Measurements from ENCODE around the gene PSMC1. TPM values are rescaled to one million over a fixed set of nuclear protein-coding genes. Genes with fewer than 3 reads are reported as not detected.

PSMC1 gene
- total and polyA plus RNA-seq, 4 donors, result 73.6 to 195 (median 110) TPM

- Histone ChIP-seq H3K27ac (ENCODE audit: low read depth in 1 of 2, low read length in 1 of 2) (no peak overlapping the region), H3K9me3 (ENCODE audit: control insufficient read depth in 4 of 4, insufficient read depth in 3 of 4, low read length in 3 of 4) (peaks cover 0 to 4% (median 0%) of the 10 kb centered on the region in 4 donors), H3K27me3 (ENCODE audit: control insufficient read depth in 3 of 3, insufficient read depth in 3 of 3, low read length in 2 of 3) (no peaks in the 10 kb centered on the region), H3K4me1 (ENCODE audit: control insufficient read depth in 5 of 5, insufficient read depth in 5 of 5, low read length in 5 of 5) (no peaks in the 10 kb centered on the region), H3K9ac (ENCODE audit: insufficient read depth in 1 of 2, low read length in 2 of 2) (no peak overlapping the region), H3K4me3 (no peak overlapping the region), H3K36me3 (ENCODE audit: control insufficient read depth in 4 of 4, insufficient read depth in 4 of 4, low read length in 4 of 4) (peaks cover 7 to 22% (median 10%) of the 10 kb centered on the region in 4 donors)
- ATAC-seq (ENCODE audit: insufficient read depth, low FRiP score) (no peak), DNase-seq (no peak)
- 90 to 94% methylated on average over 3 of the region's 3 CpGs for WGBS, 2 donors
- no peak for TF ChIP-seq CTCF (IDR thresholded peaks at IDR 0.05; ENCODE audit: control extremely low read depth, extremely low read depth)
Observed at GRCh38 chr14:90319173-90319572, 62.8 kb downstream of the PSMC1 start.

GRCh38 chr14:90319634-90320541 is 63.5 kb downstream of the PSMC1 start:
- TF ChIP-seq CTCF (IDR thresholded peaks at IDR 0.05; ENCODE audit: control extremely low read depth, extremely low read depth), result no peak
- DNase-seq, result no peak
- 95 to 96% methylated on average over 6 of the region's 6 CpGs for WGBS, 2 donors

GRCh38 chr14:90321891-90322290 is 65.5 kb downstream of the PSMC1 start:
- Histone ChIP-seq H3K27me3 (ENCODE audit: control insufficient read depth in 3 of 3, insufficient read depth in 3 of 3, low read length in 2 of 3) (no peaks in the 10 kb centered on the region), H3K4me3 (no peak overlapping the region), H3K4me1 (ENCODE audit: control insufficient read depth in 5 of 5, insufficient read depth in 5 of 5, low read length in 5 of 5) (peaks cover 0 to 5% (median 0%) of the 10 kb centered on the region in 5 donors), H3K9me3 (ENCODE audit: control insufficient read depth in 4 of 4, insufficient read depth in 3 of 4, low read length in 3 of 4) (peaks cover 0 to 4% (median 0%) of the 10 kb centered on the region in 4 donors), H3K27ac (ENCODE audit: low read depth in 1 of 2, low read length in 1 of 2) (no peak overlapping the region), H3K9ac (ENCODE audit: insufficient read depth in 1 of 2, low read length in 2 of 2) (no peak overlapping the region), H3K36me3 (ENCODE audit: control insufficient read depth in 4 of 4, insufficient read depth in 4 of 4, low read length in 4 of 4) (peaks cover 0 to 15% (median 2%) of the 10 kb centered on the region in 4 donors)
- no peak for TF ChIP-seq CTCF (IDR thresholded peaks at IDR 0.05; ENCODE audit: control extremely low read depth, extremely low read depth)
- no peak for ATAC-seq (ENCODE audit: insufficient read depth, low FRiP score)
- 65 to 79% methylated on average over 4 of the region's 4 CpGs for WGBS, 2 donors
- no peak for DNase-seq

More at GRCh38 chr14:90319634-90320541, 63.5 kb downstream of the PSMC1 start:
- Histone ChIP-seq H3K4me1 (ENCODE audit: control insufficient read depth in 5 of 5, insufficient read depth in 5 of 5, low read length in 5 of 5) (no peaks in the 10 kb centered on the region), H3K9me3 (ENCODE audit: control insufficient read depth in 4 of 4, insufficient read depth in 3 of 4, low read length in 3 of 4) (peaks cover 0 to 4% (median 0%) of the 10 kb centered on the region in 4 donors), H3K27me3 (ENCODE audit: control insufficient read depth in 3 of 3, insufficient read depth in 3 of 3, low read length in 2 of 3) (no peaks in the 10 kb centered on the region), H3K4me3 (no peak overlapping the region), H3K27ac (ENCODE audit: low read depth in 1 of 2, low read length in 1 of 2) (no peak overlapping the region), H3K9ac (ENCODE audit: insufficient read depth in 1 of 2, low read length in 2 of 2) (no peak overlapping the region), H3K36me3 (ENCODE audit: control insufficient read depth in 4 of 4, insufficient read depth in 4 of 4, low read length in 4 of 4) (peaks cover 7 to 22% (median 9%) of the 10 kb centered on the region in 4 donors)
- ATAC-seq (ENCODE audit: insufficient read depth, low FRiP score), result no peak

Other genes starting within 250 kb of the PSMC1 start
- 1 to 10 TPM in 1 of 2 donors, under 1 TPM in 1; 0.34 to 1.4 TPM for gene KCNK13, start 194.6 kb upstream of the PSMC1 start, total RNA-seq
- under 1 TPM; 0.39 to 0.76 TPM for gene KCNK13, start 194.6 kb upstream of the PSMC1 start, polyA plus RNA-seq
- 10 to 100 TPM; 18.9 to 21.0 TPM for gene NRDE2, start 75.4 kb downstream of the PSMC1 start, total RNA-seq
- 1 to 10 TPM; 7.0 to 7.7 TPM for gene NRDE2, start 75.4 kb downstream of the PSMC1 start, polyA plus RNA-seq
- gene CALM1, start 140.5 kb downstream of the PSMC1 start, total RNA-seq, result 100 to 1,000 TPM; 476 to 543 TPM
- gene CALM1, start 140.5 kb downstream of the PSMC1 start, polyA plus RNA-seq, result 100 to 1,000 TPM; 364 to 480 TPM

Measured in lung (tissue), 12 donors.